Fibroblast of pulmonary artery (primary cell): ENCODE measurements around the gene CD9.
A peak's percentile ranks its signal among the peaks of the same experiment; 100 is the strongest.

ENCODE experiments used
- DNase-seq: peaks from one replicate; pipeline ENCODE4 v3.0.0-alpha.2; 2010; ENCODE audit warnings: low read depth
- H3K4me3 ChIP-seq: replicated peaks from 2 replicates; pipeline ENCODE4 v1.5.1; 2011; ENCODE audit warnings: low read depth, mild to moderate bottlenecking, control low read depth, low read length, moderate library complexity
- CTCF ChIP-seq: IDR thresholded peaks from 2 replicates; pipeline ENCODE4 v1.5.1; 2011; ENCODE audit warnings: mild to moderate bottlenecking, control low read depth, low read length, inconsistent platforms; ENCODE audit errors: missing control alignments

Gene CD9

GRCh38 chr12:6278439-6279255 lies 78.4 kb downstream of the CD9 start:
- TF ChIP-seq CTCF: peak; percentile 17
- H3K4me3 ChIP-seq: peak overlapping the region; percentile 38
- DNase-seq: peak; percentile 81

- no peak for TF ChIP-seq CTCF
- no peak for DNase-seq
- H3K4me3 ChIP-seq: no peak overlapping the region
Measured at GRCh38 chr12:6279256-6279628, 79.0 kb downstream of the CD9 start.

- TF ChIP-seq CTCF: no peak
- no peak for DNase-seq
- no peak overlapping the region for H3K4me3 ChIP-seq
Measured at GRCh38 chr12:6279631-6280030, 79.4 kb downstream of the CD9 start.

GRCh38 chr12:6280053-6280469 lies 79.9 kb downstream of the CD9 start:
- H3K4me3 ChIP-seq: no peak overlapping the region
- peak; percentile 91 for DNase-seq
- peak; percentile 6 for TF ChIP-seq CTCF

GRCh38 chr12:6280672-6281071 lies 80.5 kb downstream of the CD9 start:
- DNase-seq: no peak
- no peak for TF ChIP-seq CTCF
- H3K4me3 ChIP-seq: no peak overlapping the region

GRCh38 chr12:6281081-6281809 lies 81.0 kb downstream of the CD9 start:
- DNase-seq: no peak
- no peak for TF ChIP-seq CTCF
- H3K4me3 ChIP-seq: no peak overlapping the region

- no peak overlapping the region for H3K4me3 ChIP-seq
- no peak for TF ChIP-seq CTCF
- DNase-seq: no peak
Measured at GRCh38 chr12:6282453-6282840, 82.2 kb downstream of the CD9 start.
